Neutrophil (primary cell): ENCODE results near the gene AFP.

Experiments used
- H3K27ac ChIP-seq: fragments of 200-600 bp; sonication (generic); 2 replicates; pipeline ENCODE4 v1.5.1; 2016; ENCODE audit warnings: mild to moderate bottlenecking, moderate library complexity
- H3K27me3 ChIP-seq: fragments of 200-600 bp; sonication (generic); 2 replicates; pipeline ENCODE4 v1.6.0; 2016; ENCODE audit warnings: mild to moderate bottlenecking
- H3K36me3 ChIP-seq: fragments of 200-600 bp; sonication (generic); 2 replicates; pipeline ENCODE4 v1.5.1; 2017
- H3K4me1 ChIP-seq, 2 experiments: fragments of 200-600 bp in 1 of 2; sonication (generic) in 1 of 2; 1 replicate in 1 of 2; 2 replicates in 1 of 2; pipeline versions ENCODE4 v1.5.1 to v1.6.1; 2013 to 2016; ENCODE audit warnings: low read depth in 1 of 2, low read length in 1 of 2, mild to moderate bottlenecking in 1 of 2, moderate library complexity in 1 of 2; ENCODE audit not compliant: control insufficient read depth in 1 of 2, insufficient read depth in 1 of 2
- H3K4me3 ChIP-seq, 2 experiments: fragments of 200-600 bp in 1 of 2; sonication (generic) in 1 of 2; 1 replicate in 1 of 2; 2 replicates in 1 of 2; pipeline ENCODE4 v1.5.1; 2013 to 2016; ENCODE audit warnings: low read depth in 1 of 2, low read length in 1 of 2, mild to moderate bottlenecking in 1 of 2, moderate library complexity in 1 of 2
- H3K9me3 ChIP-seq: fragments of 200-600 bp; sonication (generic); 2 replicates; pipeline ENCODE4 v1.5.1; 2016
- CTCF ChIP-seq: fragments of 200-600 bp; sonication (generic); IDR thresholded peaks from 2 replicates; pipeline ENCODE4 v1.5.1; 2016; ENCODE audit warnings: antibody characterized with exemption

The AFP gene

GRCh38 chr4:73396304-73396703, 39.7 kb upstream of the AFP start:
- H3K4me1 ChIP-seq: no peaks in the 10 kb centered on the region
- no peak overlapping the region for H3K4me3 ChIP-seq
- H3K27ac ChIP-seq: no peak overlapping the region
- no peaks in the 10 kb centered on the region for H3K9me3 ChIP-seq
- H3K27me3 ChIP-seq: no peaks in the 10 kb centered on the region
- H3K36me3 ChIP-seq: no peaks in the 10 kb centered on the region
- TF ChIP-seq CTCF: no peak

- no peak for TF ChIP-seq CTCF
Observed at GRCh38 chr4:73396993-73397972, 38.7 kb upstream of the AFP start.

GRCh38 chr4:73401412-73401811, 34.6 kb upstream of the AFP start:
- Histone ChIP-seq H3K4me3 (no peak overlapping the region), H3K9me3 (no peaks in the 10 kb centered on the region), H3K36me3 (no peaks in the 10 kb centered on the region), H3K4me1 (no peaks in the 10 kb centered on the region), H3K27ac (no peak overlapping the region), H3K27me3 (no peaks in the 10 kb centered on the region)
- TF ChIP-seq CTCF: no peak

More at GRCh38 chr4:73396993-73397972, 38.7 kb upstream of the AFP start:
- Histone ChIP-seq H3K27ac (no peak overlapping the region), H3K27me3 (no peaks in the 10 kb centered on the region), H3K4me1 (no peaks in the 10 kb centered on the region), H3K9me3 (no peaks in the 10 kb centered on the region), H3K36me3 (no peaks in the 10 kb centered on the region), H3K4me3 (no peak overlapping the region)

GRCh38 chr4:73404042-73404441, 32.0 kb upstream of the AFP start, which contains the start of gene ALB:
TSS of gene ALB (plus strand) at chr4:73404287. CDS start at chr4:73404328, 41 bp downstream.
- H3K4me1 ChIP-seq: no peaks in the 10 kb centered on the region
- no peak for TF ChIP-seq CTCF
- no peak within 1 kb of the TSS for H3K27ac ChIP-seq
- H3K9me3 ChIP-seq: no peaks in the 10 kb centered on the region
- H3K27me3 ChIP-seq: no peaks in the 10 kb centered on the region
- H3K4me3 ChIP-seq: no peak within 1 kb of the TSS
- no peaks in the 10 kb centered on the region for H3K36me3 ChIP-seq

- no peak for TF ChIP-seq CTCF
- Histone ChIP-seq H3K9me3 (no peaks in the 10 kb centered on the region), H3K27ac (no peak overlapping the region), H3K4me1 (no peaks in the 10 kb centered on the region), H3K4me3 (no peak overlapping the region), H3K27me3 (no peaks in the 10 kb centered on the region), H3K36me3 (no peaks in the 10 kb centered on the region)
Observed at GRCh38 chr4:73404457-73404856, 31.6 kb upstream of the AFP start.
